SK-N-SH treated with all-trans-retinoic acid at 6 μM for 48 hours (cell line): ENCODE measurements around the gene TSEN34.

ENCODE experiments used
- ATAC-seq: fragments of 200-7000 bp; cut with Tn5 transposase; 3 replicates; pipeline ENCODE4 v1.9.1; 2020; ENCODE audit warnings: mild to moderate bottlenecking, moderate library complexity
- ARNTL ChIP-seq: fragments of 450-650 bp; formaldehyde crosslinking; IDR thresholded peaks from 2 replicates; pipeline ENCODE4 v1.5.0; 2020; ENCODE audit warnings: low read depth, mild to moderate bottlenecking, moderate library complexity, borderline replicate concordance
- BACH2 ChIP-seq: fragments of 250-450 bp; sonication (Bioruptor Pico); IDR thresholded peaks from 2 replicates; pipeline ENCODE4 v1.9.0; 2021; ENCODE audit warnings: mild to moderate bottlenecking, borderline replicate concordance
- CREB5 ChIP-seq: fragments of 250-450 bp; sonication (Bioruptor Pico); IDR thresholded peaks from 2 replicates; pipeline ENCODE4 v1.5.1; 2020; ENCODE audit warnings: low read depth, mild to moderate bottlenecking, moderate library complexity
- CSDC2 ChIP-seq: fragments of 250-450 bp; sonication (Bioruptor Pico); IDR thresholded peaks from 2 replicates; pipeline ENCODE4 v1.5.0; 2020; ENCODE audit warnings: mild to moderate bottlenecking, moderate library complexity
- CSRNP3 ChIP-seq: fragments of 250-450 bp; sonication (Bioruptor Pico); IDR thresholded peaks from 2 replicates; pipeline ENCODE4 v1.5.1; 2021; ENCODE audit warnings: mild to moderate bottlenecking, moderate library complexity
- ESRRG ChIP-seq: fragments of 250-450 bp; sonication (Bioruptor Pico); IDR thresholded peaks from 2 replicates; pipeline ENCODE4 v1.6.1; 2021; ENCODE audit warnings: mild to moderate bottlenecking
- GLIS3 ChIP-seq: fragments of 250-450 bp; sonication (Bioruptor Pico); IDR thresholded peaks from 2 replicates; pipeline ENCODE4 v1.5.0; 2020; ENCODE audit warnings: mild to moderate bottlenecking, moderate library complexity
- ISL1 ChIP-seq: fragments of 250-450 bp; sonication (Bioruptor Pico); IDR thresholded peaks from 2 replicates; pipeline ENCODE4 v2.1.2; 2022; ENCODE audit warnings: mild to moderate bottlenecking, moderate library complexity
- OSR1 ChIP-seq: fragments of 250-450 bp; sonication (Bioruptor Pico); IDR thresholded peaks from 2 replicates; pipeline ENCODE4 v1.8.0; 2022; ENCODE audit warnings: moderate library complexity, mild to moderate bottlenecking, inconsistent platforms
- PATZ1 ChIP-seq: fragments of 250-450 bp; sonication (Bioruptor Pico); IDR thresholded peaks from 2 replicates; pipeline ENCODE4 v1.8.0; 2020; ENCODE audit warnings: mild to moderate bottlenecking, moderate library complexity, borderline replicate concordance
- POU6F1 ChIP-seq: fragments of 250-450 bp; sonication (Bioruptor Pico); IDR thresholded peaks from 2 replicates; pipeline ENCODE4 v1.8.0; 2021; ENCODE audit warnings: low read depth, mild to moderate bottlenecking, moderate library complexity, borderline replicate concordance
- PPARA ChIP-seq: fragments of 250-450 bp; sonication (Bioruptor Pico); IDR thresholded peaks from 2 replicates; pipeline ENCODE4 v1.5.0; 2020; ENCODE audit warnings: mild to moderate bottlenecking, borderline replicate concordance
- RARB ChIP-seq: fragments of 250-450 bp; sonication (Bioruptor Pico); IDR thresholded peaks from 2 replicates; pipeline ENCODE4 v1.8.0; 2021; ENCODE audit warnings: mild to moderate bottlenecking, moderate library complexity
- SNAI2 ChIP-seq: fragments of 250-450 bp; sonication (Bioruptor Pico); IDR thresholded peaks from 2 replicates; pipeline ENCODE4 v1.5.0; 2020; ENCODE audit warnings: mild to moderate bottlenecking, moderate library complexity
- TCF4 ChIP-seq: fragments of 250-450 bp; sonication (Bioruptor Pico); IDR thresholded peaks from 2 replicates; pipeline ENCODE4 v1.8.0; 2021; ENCODE audit warnings: mild to moderate bottlenecking, moderate library complexity, borderline replicate concordance
- TOX ChIP-seq: fragments of 250-450 bp; sonication (Bioruptor Pico); IDR thresholded peaks from 2 replicates; pipeline ENCODE4 v1.8.0; 2021; ENCODE audit warnings: mild to moderate bottlenecking, moderate library complexity, borderline replicate concordance
- ZC3H10 ChIP-seq: fragments of 250-450 bp; sonication (Bioruptor Pico); IDR thresholded peaks from 2 replicates; pipeline ENCODE4 v1.5.1; 2021; ENCODE audit warnings: mild to moderate bottlenecking, moderate library complexity
- ZFP3 ChIP-seq: fragments of 250-450 bp; sonication (Bioruptor Pico); IDR thresholded peaks from 2 replicates; pipeline ENCODE4 v1.5.0; 2020; ENCODE audit warnings: mild to moderate bottlenecking, moderate library complexity
- ZFP30 ChIP-seq: fragments of 450-650 bp; formaldehyde crosslinking; IDR thresholded peaks from 2 replicates; pipeline ENCODE4 v1.5.0; 2022; ENCODE audit warnings: mild to moderate bottlenecking, moderate library complexity
- ZNF565 ChIP-seq: fragments of 450-650 bp; formaldehyde crosslinking; conservative IDR thresholded peaks from 2 replicates; pipeline ENCODE4 v1.5.0; 2020; ENCODE audit warnings: low read depth, mild to moderate bottlenecking, moderate library complexity
- ZNF70 ChIP-seq: fragments of 450-650 bp; formaldehyde crosslinking; IDR thresholded peaks from 2 replicates; pipeline ENCODE4 v1.5.0; 2020; ENCODE audit warnings: mild to moderate bottlenecking, moderate library complexity
- ZNF8 ChIP-seq: fragments of 450-650 bp; formaldehyde crosslinking; IDR thresholded peaks from 2 replicates; pipeline ENCODE4 v1.5.0; 2020; ENCODE audit warnings: mild to moderate bottlenecking, moderate library complexity

TSEN34 gene

GRCh38 chr19:54183431-54183830 lies 7.7 kb upstream of the TSEN34 start:
- ATAC-seq, result no peak
- TF ChIP-seq SNAI2 (CRISPR knock-in tag) (no peak), ZFP30 (no peak), GLIS3 (no peak), PATZ1 (CRISPR knock-in tag) (no peak), ZC3H10 (no peak), ESRRG (CRISPR knock-in tag) (no peak), CSDC2 (CRISPR knock-in tag) (no peak), TOX (CRISPR knock-in tag) (no peak), ZNF565 (CRISPR knock-in tag) (no peak), PPARA (CRISPR knock-in tag) (no peak), TCF4 (CRISPR knock-in tag) (no peak), CSRNP3 (CRISPR knock-in tag) (no peak), BACH2 (CRISPR knock-in tag) (no peak), RARB (CRISPR knock-in tag) (no peak), CREB5 (CRISPR knock-in tag) (no peak), OSR1 (no peak), ARNTL (CRISPR knock-in tag) (no peak), ZNF8 (CRISPR knock-in tag) (no peak), ISL1 (CRISPR knock-in tag) (no peak), ZNF70 (CRISPR knock-in tag) (no peak)
- TF ChIP-seq, all 23 proteins: peak for 0

- ATAC-seq, result no peak
- no peak for TF ChIP-seq ZFP30
- no peak for TF ChIP-seq ARNTL (CRISPR knock-in tag)
- TF ChIP-seq POU6F1, result no peak
- TF ChIP-seq CSDC2 (CRISPR knock-in tag), result no peak
- TF ChIP-seq ZNF70 (CRISPR knock-in tag), result no peak
These were observed 4.8 kb upstream of the TSEN34 start for GRCh38 chr19:54186351-54186750.

GRCh38 chr19:54186934-54187381 lies 4.2 kb upstream of the TSEN34 start:
- TF ChIP-seq OSR1, result no peak
- no peak for TF ChIP-seq TOX (CRISPR knock-in tag)
- no peak for TF ChIP-seq PPARA (CRISPR knock-in tag)
- no peak for TF ChIP-seq GLIS3
- TF ChIP-seq SNAI2 (CRISPR knock-in tag), result no peak
- TF ChIP-seq ZNF8 (CRISPR knock-in tag), result no peak
- ATAC-seq, result no peak

- no peak for ATAC-seq
- no peak for TF ChIP-seq ZFP3 (CRISPR knock-in tag)
- no peak for TF ChIP-seq POU6F1
- peak; percentile 99; the same call in 1 of the 2 replicates for TF ChIP-seq PATZ1 (CRISPR knock-in tag)
- TF ChIP-seq CREB5 (CRISPR knock-in tag), result no peak
- TF ChIP-seq ESRRG (CRISPR knock-in tag), result no peak
These were observed 2.8 kb upstream of the TSEN34 start for GRCh38 chr19:54188215-54188871.
